22Rv1 (cell line): ENCODE data around the gene FAM83F.

ENCODE experiments used
- H3K27ac ChIP-seq: fragments of 450-650 bp; 2 replicates; pipeline ENCODE4 v1.5.1; 2017
- CTCF ChIP-seq: fragments of 450-650 bp; IDR thresholded peaks from 2 replicates; pipeline ENCODE4 v1.5.1; 2017; ENCODE audit warnings: mild to moderate bottlenecking
- ZFX ChIP-seq: fragments of 450-650 bp; IDR thresholded peaks from 2 replicates; pipeline ENCODE4 v1.6.1; 2017; ENCODE audit warnings: antibody characterized with exemption, borderline replicate concordance

FAM83F gene

GRCh38 chr22:40009951-40010671, 15.4 kb downstream of the FAM83F start:
- TF ChIP-seq ZFX (no peak), CTCF (no peak)
- no peak overlapping the region for H3K27ac ChIP-seq

- TF ChIP-seq ZFX (no peak), CTCF (no peak)
- H3K27ac ChIP-seq = no peak overlapping the region
These were observed 16.0 kb downstream of the FAM83F start for GRCh38 chr22:40010746-40011145.

DNA sequence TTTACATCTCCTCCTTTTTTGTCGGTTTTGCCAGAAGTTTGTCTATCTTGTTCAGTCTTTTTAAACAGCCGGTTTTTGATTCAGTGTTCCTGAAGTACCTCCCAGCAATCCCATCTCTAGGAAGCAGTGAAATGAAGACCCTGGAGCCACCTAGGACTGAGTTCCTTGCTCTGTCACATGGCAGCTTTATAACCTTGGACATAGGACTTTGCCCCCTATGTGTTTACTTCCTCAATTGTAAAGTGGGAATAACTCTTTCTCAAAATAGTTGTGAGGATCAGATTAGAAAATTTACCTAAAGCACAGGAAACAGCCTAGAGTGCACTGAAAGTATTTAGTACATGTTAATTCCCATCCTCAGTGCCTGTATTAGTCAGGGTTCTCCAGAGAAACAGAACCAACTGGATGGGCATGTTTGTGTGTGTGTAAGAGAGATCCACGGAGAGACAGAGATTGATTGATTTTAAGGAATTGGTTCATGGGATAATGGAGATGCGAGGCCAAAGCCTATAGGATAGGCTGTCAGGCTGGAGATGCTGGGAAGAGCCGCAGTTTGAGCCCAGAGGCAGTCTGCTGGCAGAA, 20.0 kb downstream of the FAM83F start:
- peak overlapping the region; percentile 64 for H3K27ac ChIP-seq
- TF ChIP-seq ZFX = no peak
- no peak for TF ChIP-seq CTCF

DNA sequence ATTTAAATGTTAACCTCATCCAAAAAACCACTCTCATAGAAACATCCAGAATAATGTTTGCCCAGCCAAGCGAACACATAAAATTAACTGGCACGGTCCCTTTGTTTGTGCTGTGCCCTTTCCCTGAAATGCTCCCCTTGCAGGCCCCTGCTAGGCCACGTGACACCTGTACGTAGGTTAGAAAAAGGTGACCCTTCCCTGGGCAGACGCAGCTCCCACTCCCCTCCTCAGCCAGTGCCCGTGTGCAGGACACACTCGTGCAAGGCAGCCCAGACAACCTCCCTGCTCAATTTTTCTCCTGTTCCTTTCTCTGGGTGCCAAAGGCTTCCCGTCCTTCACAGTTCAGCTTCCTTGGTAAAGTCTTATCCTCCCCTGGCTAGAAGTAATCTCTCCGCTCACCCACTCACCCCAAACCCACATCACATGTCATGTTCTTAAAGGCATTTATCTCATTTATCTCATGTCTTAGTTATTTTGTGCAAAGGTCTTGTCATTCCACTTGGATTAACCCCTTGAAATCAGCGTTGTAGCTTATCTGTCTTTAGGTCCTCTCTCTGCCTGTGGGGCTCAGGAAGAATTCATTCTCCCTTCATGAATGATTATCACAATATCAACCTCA, 20.7 kb downstream of the FAM83F start:
- peak overlapping the region; percentile 64 for H3K27ac ChIP-seq
- no peak for TF ChIP-seq CTCF
- no peak for TF ChIP-seq ZFX

DNA sequence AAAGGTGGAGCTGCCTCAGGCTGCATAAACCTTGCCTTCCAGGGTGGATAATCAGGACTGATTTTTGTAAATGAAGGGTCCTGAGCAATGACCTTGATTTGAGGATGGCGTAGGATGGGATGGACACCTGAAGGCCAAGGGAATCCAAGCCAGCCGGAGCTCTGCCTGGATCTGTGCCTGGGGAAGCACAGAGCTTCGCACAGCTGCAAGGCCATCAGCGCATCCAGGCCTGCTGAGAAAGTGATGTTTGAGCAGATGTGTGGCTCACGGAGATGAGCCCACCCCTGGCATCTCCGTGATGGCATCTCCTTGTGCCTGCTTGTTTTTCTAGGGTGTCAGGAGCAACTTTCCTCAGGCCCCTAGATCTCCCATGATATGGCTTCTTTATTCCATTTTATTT, 23.3 kb downstream of the FAM83F start:
- H3K27ac ChIP-seq = no peak overlapping the region

DNA sequence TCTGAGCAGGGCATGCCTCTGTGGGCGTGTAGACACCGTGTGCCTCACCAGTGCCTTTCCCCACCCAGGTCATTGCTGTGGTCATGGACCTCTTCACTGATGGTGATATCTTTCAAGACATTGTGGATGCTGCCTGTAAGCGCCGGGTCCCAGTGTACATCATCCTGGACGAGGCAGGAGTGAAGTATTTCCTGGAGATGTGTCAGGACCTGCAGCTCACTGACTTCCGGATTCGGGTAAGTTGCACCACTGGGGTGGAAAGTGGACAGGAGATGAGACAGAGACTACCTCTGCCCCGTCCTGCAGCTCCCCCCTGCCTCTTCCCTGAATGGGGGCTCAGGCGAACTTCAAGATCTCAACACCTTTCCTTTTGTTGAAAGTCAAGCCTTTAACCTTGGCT, 24.3 kb downstream of the FAM83F start:
- no peak for TF ChIP-seq CTCF
- no peak for TF ChIP-seq ZFX
- H3K27ac ChIP-seq = no peak overlapping the region

More for the DNA sequence above, 23.3 kb downstream of the FAM83F start:
- TF ChIP-seq ZFX (no peak), CTCF (no peak)

- H3K27ac ChIP-seq = no peak overlapping the region
These were observed 26.2 kb downstream of the FAM83F start for GRCh38 chr22:40020956-40021355.

More at GRCh38 chr22:40020956-40021355, 26.2 kb downstream of the FAM83F start:
- no peak for TF ChIP-seq ZFX
- no peak for TF ChIP-seq CTCF
